ENCODE results near the gene VAMP3.
A peak's percentile ranks its signal among the peaks of the same experiment; 100 is the strongest.

The VAMP3 gene, protein sequence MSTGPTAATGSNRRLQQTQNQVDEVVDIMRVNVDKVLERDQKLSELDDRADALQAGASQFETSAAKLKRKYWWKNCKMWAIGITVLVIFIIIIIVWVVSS

DNA sequence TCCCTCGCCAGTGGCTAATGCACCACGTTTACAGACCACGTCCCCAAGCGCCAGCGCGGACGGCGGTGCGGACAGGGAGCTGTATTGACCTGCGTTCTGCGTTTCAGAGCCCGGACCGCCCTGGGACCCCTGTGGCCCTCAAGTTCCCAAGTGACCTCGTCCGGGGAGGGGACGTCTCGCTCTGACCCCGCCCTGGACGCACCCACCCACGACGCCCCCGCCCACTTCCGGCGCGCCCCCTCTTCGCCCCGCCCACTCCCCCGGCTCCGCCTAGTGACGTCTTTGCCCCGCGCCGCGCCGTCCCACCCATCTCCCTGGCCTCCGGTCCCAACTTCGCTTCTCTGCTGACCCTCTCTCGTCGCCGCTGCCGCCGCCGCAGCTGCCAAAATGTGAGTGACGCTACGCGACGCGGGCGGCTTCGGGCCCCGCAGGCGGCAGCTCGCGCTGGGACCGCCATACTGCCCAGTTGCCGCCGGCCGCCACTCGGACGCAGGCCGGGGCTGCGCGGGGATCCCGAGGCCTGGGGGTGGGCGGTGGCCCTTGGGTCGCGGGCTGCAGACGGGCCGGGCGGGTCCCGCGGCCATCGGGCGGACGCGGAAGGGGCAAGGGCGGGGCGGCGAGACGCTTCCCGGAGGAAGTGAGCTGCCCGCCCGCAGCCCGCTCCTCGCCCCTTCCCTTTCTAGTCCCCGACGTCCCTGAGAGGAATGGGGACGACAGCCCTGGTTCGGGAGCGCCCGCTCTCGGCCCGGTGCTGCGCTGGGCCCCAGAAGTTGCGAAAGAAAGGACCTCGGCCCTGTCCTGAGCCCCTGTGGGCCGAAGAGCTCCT, at the start of gene VAMP3:
Gene VAMP3 (plus strand): TSS at position 300 of the 826 bp plus-strand sequence. CDS start 88 bp downstream, at position 388.
- TF ChIP-seq, protein P1, sequence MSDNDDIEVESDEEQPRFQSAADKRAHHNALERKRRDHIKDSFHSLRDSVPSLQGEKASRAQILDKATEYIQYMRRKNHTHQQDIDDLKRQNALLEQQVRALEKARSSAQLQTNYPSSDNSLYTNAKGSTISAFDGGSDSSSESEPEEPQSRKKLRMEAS (IDR thresholded peaks at IDR 0.05; ENCODE audit: low read depth, low read length): no peak
- TF ChIP-seq MYC (IDR thresholded peaks at IDR 0.05; ENCODE audit: low read depth, low read length): no peak
- TF ChIP-seq POLR2A (IDR thresholded peaks at IDR 0.05; ENCODE audit: extremely low read depth, insufficient read length): peak; percentile 59
- DNase-seq (ENCODE audit: low read depth): peak; percentile 89
- H3K4me3 ChIP-seq (ENCODE audit: low read depth, low read length): peak within 1 kb of the TSS; percentile 97

DNA sequence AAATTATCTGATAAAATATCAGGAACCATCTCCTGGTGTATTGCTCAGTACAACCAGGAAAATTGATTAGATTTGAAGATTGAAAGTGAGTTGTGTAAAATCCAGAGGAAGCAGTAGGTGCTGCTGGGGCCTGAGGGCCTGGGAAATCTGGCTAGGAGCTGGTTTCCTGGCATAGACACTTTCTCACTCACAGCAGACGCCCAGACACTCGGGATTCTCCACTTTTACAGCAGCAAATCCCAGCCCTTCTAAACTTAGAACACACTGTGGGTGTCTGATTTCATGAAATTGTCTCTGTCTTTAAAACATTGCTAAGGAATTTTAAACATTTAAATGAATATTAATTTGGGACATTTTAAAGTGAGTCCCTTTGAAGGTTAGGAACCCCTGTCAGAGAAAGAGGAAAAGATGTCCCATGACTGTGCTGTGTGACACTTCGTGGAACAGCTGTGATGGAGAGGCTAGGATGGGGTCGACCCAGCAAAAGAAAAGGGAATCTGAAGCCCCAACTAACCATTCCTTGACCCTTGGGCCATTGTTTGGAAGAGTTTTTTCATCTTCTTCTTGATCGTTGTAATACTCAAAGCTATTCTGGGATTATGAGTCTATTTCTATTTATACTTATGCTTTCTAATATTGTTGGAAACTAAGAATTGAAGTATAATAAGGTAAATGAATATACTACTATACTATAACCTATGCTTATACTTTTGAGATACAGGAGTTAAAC, 49.0 kb upstream of the VAMP3 start:
- no peak overlapping the region for H3K4me3 ChIP-seq (ENCODE audit: low read depth, low read length)
- no peak for DNase-seq (ENCODE audit: low read depth)
- TF ChIP-seq, protein P2, sequence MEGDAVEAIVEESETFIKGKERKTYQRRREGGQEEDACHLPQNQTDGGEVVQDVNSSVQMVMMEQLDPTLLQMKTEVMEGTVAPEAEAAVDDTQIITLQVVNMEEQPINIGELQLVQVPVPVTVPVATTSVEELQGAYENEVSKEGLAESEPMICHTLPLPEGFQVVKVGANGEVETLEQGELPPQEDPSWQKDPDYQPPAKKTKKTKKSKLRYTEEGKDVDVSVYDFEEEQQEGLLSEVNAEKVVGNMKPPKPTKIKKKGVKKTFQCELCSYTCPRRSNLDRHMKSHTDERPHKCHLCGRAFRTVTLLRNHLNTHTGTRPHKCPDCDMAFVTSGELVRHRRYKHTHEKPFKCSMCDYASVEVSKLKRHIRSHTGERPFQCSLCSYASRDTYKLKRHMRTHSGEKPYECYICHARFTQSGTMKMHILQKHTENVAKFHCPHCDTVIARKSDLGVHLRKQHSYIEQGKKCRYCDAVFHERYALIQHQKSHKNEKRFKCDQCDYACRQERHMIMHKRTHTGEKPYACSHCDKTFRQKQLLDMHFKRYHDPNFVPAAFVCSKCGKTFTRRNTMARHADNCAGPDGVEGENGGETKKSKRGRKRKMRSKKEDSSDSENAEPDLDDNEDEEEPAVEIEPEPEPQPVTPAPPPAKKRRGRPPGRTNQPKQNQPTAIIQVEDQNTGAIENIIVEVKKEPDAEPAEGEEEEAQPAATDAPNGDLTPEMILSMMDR (IDR thresholded peaks at IDR 0.05; ENCODE audit: low read depth, low read length): no peak
- TF ChIP-seq, protein P1 (IDR thresholded peaks at IDR 0.05; ENCODE audit: low read depth, low read length): no peak
- TF ChIP-seq POLR2A (IDR thresholded peaks at IDR 0.05; ENCODE audit: extremely low read depth, insufficient read length): no peak
- no peak for TF ChIP-seq MYC (IDR thresholded peaks at IDR 0.05; ENCODE audit: low read depth, low read length)

DNA sequence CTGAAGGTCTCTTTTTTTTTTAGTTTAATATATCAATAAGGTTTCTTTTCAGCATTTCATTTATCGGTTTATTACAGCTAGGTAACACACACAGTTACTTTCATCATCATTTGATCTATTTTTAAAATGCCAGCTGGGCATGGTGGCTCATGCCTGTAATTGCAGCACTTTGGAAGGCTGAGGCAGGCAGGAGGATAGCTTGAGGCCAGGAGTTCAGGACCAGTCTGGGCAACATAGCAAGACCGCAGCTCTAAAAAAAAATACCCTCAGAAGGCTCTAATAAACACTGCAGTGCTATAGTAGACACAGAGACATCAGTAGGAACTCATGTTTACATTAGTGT, 48.5 kb upstream of the VAMP3 start:
- no peak for DNase-seq (ENCODE audit: low read depth)
- TF ChIP-seq, protein P2 (IDR thresholded peaks at IDR 0.05; ENCODE audit: low read depth, low read length): no peak
- no peak for TF ChIP-seq MYC (IDR thresholded peaks at IDR 0.05; ENCODE audit: low read depth, low read length)
- TF ChIP-seq, protein P1 (IDR thresholded peaks at IDR 0.05; ENCODE audit: low read depth, low read length): no peak
- no peak for TF ChIP-seq POLR2A (IDR thresholded peaks at IDR 0.05; ENCODE audit: extremely low read depth, insufficient read length)

DNA sequence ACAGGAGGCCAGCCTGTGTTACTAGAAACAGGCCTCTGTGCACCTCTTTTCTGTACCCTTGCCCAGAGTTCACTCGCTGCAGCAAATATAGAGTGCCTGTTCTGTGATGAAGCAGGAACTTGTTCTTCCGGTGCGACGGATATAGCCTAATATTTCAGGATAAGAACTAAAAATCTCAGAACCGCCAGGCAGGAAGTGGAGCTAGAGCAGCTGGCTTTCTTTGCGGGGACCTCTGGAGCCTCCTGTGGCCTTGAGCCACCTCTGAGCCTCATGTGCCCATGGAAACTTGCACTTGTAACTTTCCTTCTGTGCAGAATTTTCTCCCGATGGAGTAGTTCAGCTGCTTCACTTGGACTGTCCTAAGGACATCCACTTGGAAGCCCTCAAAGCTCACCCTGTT, 44.5 kb upstream of the VAMP3 start:
- H3K4me3 ChIP-seq (ENCODE audit: low read depth, low read length): no peak overlapping the region
- TF ChIP-seq, protein P1 (IDR thresholded peaks at IDR 0.05; ENCODE audit: low read depth, low read length): no peak
- TF ChIP-seq, protein P2 (IDR thresholded peaks at IDR 0.05; ENCODE audit: low read depth, low read length): no peak
- TF ChIP-seq MYC (IDR thresholded peaks at IDR 0.05; ENCODE audit: low read depth, low read length) (no peak), POLR2A (IDR thresholded peaks at IDR 0.05; ENCODE audit: extremely low read depth, insufficient read length) (no peak)
- no peak for DNase-seq (ENCODE audit: low read depth)

More for the DNA sequence above, 48.5 kb upstream of the VAMP3 start:
- no peak overlapping the region for H3K4me3 ChIP-seq (ENCODE audit: low read depth, low read length)

DNA sequence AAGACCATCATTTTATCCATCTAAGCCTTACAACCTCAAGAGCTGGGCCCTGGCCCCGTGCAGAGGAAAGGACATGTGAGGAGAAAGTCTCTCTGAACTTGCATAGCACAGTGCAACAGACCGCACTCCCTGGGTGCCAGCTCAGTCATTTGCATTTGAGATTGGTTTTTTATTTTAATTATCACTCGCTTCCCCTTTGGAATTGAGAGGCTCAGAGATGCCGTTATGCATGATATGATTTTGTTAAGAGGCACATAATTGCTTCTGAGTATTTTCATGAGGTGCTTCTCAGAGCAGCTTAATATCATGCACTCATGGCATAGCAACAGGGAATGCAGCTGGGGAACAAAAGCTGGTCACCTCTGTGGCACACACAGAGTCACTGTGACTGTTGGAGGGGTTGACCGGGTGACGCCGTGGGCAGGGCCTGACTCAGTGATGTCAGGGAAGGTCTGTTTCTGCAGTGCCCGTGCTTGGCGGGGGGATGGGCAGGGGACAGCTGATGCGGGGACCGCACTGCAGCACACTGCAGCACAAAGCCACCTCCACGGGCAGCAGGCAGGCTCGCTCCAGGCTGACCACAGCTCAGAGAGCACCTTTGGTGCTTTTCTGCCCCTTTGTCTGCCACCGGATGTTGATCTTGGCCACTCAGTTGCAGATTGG, 43.2 kb upstream of the VAMP3 start:
- TF ChIP-seq MYC (IDR thresholded peaks at IDR 0.05; ENCODE audit: low read depth, low read length) (no peak), POLR2A (IDR thresholded peaks at IDR 0.05; ENCODE audit: extremely low read depth, insufficient read length) (no peak)
- TF ChIP-seq, protein P1 (IDR thresholded peaks at IDR 0.05; ENCODE audit: low read depth, low read length): no peak
- TF ChIP-seq, protein P2 (IDR thresholded peaks at IDR 0.05; ENCODE audit: low read depth, low read length): no peak
- no peak overlapping the region for H3K4me3 ChIP-seq (ENCODE audit: low read depth, low read length)

More for the DNA sequence above, 43.2 kb upstream of the VAMP3 start:
- DNase-seq (ENCODE audit: low read depth): no peak
